Effector memory CD4-positive, alpha-beta T cell (primary cell): ENCODE results near the gene CLEC12A.
"Not testable (repeated sequence)": the region's sequence is repeated elsewhere in the genome, so short reads cannot be mapped to it uniquely, and the experiment has no call there.

Experiments
- DNase-seq, 3 donors: peaks; one replicate each; pipeline ENCODE4 v3.0.0-alpha.2; 2020
- H3K27ac ChIP-seq: 2 replicates; pipeline ENCODE4 v1.7.0; 2013; ENCODE audit warnings: mild to moderate bottlenecking, low read length, moderate library complexity; ENCODE audit not compliant: insufficient read depth, poor library complexity, severe bottlenecking
- H3K27me3 ChIP-seq: replicated peaks from 2 replicates; pipeline ENCODE4 v1.7.0; 2013; ENCODE audit warnings: mild to moderate bottlenecking, low read length; ENCODE audit not compliant: insufficient read depth, control insufficient read depth, poor library complexity, severe bottlenecking
- H3K36me3 ChIP-seq: 2 replicates; pipeline ENCODE4 v1.7.0; 2013; ENCODE audit warnings: mild to moderate bottlenecking, low read length, moderate library complexity; ENCODE audit not compliant: control insufficient read depth, insufficient read depth
- H3K4me1 ChIP-seq: 2 replicates; pipeline ENCODE4 v1.7.0; 2013; ENCODE audit warnings: low read length, mild to moderate bottlenecking; ENCODE audit not compliant: control insufficient read depth, insufficient read depth, poor library complexity, severe bottlenecking
- H3K4me3 ChIP-seq: 2 replicates; pipeline ENCODE4 v1.7.0; 2013; ENCODE audit warnings: low read length, low read depth, mild to moderate bottlenecking; ENCODE audit not compliant: insufficient read depth, poor library complexity, severe bottlenecking
- H3K9me3 ChIP-seq: 2 replicates; pipeline ENCODE4 v1.7.0; 2013; ENCODE audit warnings: mild to moderate bottlenecking, low read length, moderate library complexity; ENCODE audit not compliant: control insufficient read depth

The CLEC12A gene

DNA sequence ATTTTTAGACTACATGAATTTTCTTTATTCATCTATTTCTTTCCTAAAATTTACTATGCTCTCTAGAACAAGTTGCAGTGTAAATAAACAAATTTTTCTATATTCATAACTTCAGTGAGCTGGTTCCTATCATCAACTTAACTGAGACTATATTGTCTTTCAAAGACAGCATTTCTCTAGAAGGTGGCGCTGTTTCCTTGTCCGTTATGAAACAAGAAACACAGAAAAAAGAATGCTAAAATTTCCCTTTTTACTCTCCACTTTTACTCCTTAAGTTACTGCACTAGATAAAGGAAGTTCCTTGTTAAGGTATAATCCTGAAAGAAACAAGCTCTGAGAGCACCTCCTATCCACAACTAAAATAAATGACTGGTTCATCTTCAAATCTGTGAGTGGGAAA lies 30.8 kb upstream of the CLEC12A start:
- no peaks in the 10 kb centered on the region for H3K36me3 ChIP-seq
- DNase-seq, result no peak
- H3K27ac ChIP-seq, result no peak overlapping the region
- H3K4me3 ChIP-seq, result no peak overlapping the region
- no peaks in the 10 kb centered on the region for H3K4me1 ChIP-seq
- H3K27me3 ChIP-seq, result no peaks in the 10 kb centered on the region
- H3K9me3 ChIP-seq, result no peaks in the 10 kb centered on the region

DNA sequence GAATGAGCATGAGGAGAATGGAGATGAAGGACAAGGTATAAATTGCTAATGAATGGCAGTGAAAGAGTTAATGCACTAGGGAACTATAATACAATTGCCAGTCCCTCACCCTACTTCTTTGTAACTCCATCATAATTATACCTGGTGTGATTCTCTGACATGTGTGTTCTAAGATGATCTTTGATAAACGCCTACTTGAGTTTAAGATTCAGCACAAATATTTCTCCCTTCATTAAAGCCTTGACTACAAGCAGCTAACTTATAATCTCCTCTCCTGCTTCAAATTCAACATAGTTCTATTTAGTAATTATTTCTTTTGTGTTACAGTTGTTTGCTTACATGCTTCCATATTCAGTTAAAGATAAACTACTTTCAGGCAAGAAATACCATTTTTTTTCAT lies 29.4 kb upstream of the CLEC12A start:
- DNase-seq, result no peak
- no peaks in the 10 kb centered on the region for H3K27me3 ChIP-seq
- H3K27ac ChIP-seq, result no peak overlapping the region
- no peak overlapping the region for H3K4me3 ChIP-seq
- H3K4me1 ChIP-seq, result no peaks in the 10 kb centered on the region
- H3K36me3 ChIP-seq, result no peaks in the 10 kb centered on the region
- no peaks in the 10 kb centered on the region for H3K9me3 ChIP-seq

DNA sequence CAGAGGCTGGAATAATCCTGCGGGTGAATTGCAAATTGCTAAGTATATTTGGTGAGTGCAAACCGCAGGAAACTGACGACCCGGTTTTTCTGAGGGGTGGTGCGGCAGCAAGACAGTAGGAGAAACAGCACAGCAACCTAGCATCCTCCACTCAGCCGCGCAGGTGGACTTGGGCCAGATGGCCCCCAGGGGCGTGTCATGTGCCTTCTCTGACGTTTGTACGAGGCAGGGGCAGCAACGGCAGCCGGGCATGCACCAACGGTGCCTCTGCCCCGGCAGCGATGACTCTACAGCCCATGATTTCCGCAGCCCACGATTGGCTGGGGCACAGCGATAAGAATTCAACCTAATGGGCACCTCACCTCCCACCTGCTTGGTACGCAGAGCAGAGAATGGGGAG lies 28.0 kb upstream of the CLEC12A start:
- Histone ChIP-seq H3K27me3 (no peaks in the 10 kb centered on the region), H3K9me3 (no peaks in the 10 kb centered on the region), H3K4me1 (no peaks in the 10 kb centered on the region), H3K27ac (no peak overlapping the region), H3K36me3 (no peaks in the 10 kb centered on the region), H3K4me3 (peak overlapping the region; percentile 22)
- DNase-seq, result peak in 1 of 3 donors; percentile 36

DNA sequence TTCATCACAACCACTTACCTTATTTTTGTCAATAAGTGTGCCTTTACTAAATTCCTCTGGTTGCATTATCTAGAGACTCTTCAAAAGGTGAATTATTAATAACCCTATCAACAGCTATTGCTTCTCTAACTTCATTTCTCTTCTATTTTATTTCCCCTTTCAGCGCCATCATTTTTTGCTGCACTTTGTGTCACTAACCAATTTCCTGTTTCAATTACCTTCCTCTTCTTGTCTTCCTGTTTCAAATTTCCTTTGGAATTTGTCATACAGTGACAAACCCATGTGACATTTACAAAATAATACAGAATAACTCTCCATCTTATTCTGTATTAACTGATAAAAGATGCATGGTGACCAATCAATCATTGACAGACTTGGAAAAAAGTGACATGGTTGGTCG lies 26.8 kb upstream of the CLEC12A start:
- no peak for DNase-seq
- H3K4me1 ChIP-seq, result no peaks in the 10 kb centered on the region

DNA sequence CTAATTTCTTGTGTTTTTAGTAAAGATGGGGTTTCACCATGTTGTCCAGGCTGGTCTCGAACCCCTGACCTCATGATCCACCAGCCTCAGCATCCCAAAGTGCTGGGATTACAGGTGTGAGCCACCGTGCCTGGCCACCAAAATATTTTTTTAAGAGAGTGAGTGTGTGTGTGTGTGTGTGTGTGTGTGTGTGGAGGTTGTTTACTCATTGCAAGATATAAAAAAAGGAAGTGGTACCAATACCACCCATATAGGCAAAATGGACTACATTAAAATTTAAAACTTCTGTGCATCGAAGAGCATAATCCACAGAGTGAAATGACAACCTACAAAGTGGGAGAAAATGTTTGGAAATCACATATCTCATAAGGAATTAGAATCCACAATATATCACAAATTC lies 23.5 kb upstream of the CLEC12A start:
- Histone ChIP-seq H3K9me3 (no peaks in the 10 kb centered on the region), H3K4me1 (peaks cover 11% of the 10 kb centered on the region), H3K36me3 (no peaks in the 10 kb centered on the region), H3K27me3 (no peaks in the 10 kb centered on the region), H3K4me3 (no peak overlapping the region), H3K27ac (no peak overlapping the region)
- no peak for DNase-seq

More for the DNA sequence above, 26.8 kb upstream of the CLEC12A start:
- no peaks in the 10 kb centered on the region for H3K27me3 ChIP-seq
- no peaks in the 10 kb centered on the region for H3K9me3 ChIP-seq
- no peaks in the 10 kb centered on the region for H3K36me3 ChIP-seq
- H3K4me3 ChIP-seq, result no peak overlapping the region
- no peak overlapping the region for H3K27ac ChIP-seq

DNA sequence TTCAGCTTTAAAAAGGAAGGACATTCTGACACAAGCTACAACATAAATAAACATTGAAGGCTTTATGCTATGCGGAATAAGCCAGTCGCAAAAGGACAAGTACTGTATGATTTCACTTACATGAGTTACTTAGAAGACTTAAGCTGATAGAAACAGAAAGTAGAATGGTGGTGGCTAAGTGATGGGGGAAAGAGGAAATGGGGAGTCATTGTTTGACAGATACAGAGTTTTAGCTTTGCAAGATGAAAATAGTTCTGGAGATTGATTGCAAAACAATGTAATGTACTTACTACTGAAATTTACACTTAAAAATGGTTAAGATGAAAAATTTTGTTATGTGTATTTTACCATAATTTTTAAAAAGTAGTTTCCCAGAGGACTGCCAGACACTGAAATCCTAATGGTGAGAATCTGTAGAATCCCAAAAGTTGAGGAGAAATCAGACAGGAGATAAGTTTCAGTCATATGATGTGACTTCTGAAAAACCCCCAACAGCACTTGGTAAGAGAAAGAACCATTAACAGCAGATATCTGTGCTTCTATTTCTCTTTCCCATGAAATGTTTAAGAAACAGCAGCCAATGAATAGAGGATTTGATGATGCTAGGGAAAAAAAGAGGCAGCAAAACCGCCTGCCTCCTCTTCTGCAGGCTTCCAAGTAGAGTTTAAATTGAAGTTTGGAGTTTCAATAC lies 22.5 kb upstream of the CLEC12A start:
- no peak for DNase-seq
- Histone ChIP-seq H3K27ac (no peak overlapping the region), H3K27me3 (no peaks in the 10 kb centered on the region), H3K4me3 (no peak overlapping the region), H3K36me3 (no peaks in the 10 kb centered on the region), H3K4me1 (peaks cover 11% of the 10 kb centered on the region), H3K9me3 (no peaks in the 10 kb centered on the region)

DNA sequence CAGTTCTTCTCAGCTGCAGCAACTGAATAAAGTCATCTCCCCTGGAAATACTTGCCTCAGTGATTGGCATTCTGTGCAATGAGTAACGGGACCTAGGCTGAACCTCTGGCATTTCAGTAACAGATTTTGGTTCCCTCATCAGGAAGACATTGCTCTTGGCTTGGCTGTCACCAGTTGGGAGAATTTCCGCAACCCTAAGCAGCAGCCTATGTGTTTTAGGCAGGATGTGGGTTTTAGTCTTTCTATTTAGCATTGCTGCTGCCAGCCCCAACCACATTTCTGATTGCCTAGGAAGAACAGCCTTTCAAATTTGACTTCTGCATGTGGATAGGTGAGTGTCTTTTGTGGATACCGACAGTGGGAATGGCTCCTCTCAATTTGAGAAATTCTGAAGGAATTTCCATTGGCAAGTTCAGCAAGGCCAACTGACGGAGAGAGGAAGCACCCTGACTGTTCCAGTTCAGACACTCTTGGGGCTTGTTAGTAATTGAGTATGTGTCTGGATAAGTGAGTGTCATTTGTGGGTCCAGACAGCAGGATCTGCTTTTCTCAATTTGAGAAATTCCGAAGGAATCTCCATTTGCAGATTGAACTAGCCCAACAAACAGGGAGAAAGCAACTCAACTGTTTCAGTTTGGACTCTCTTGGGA lies 20.1 kb upstream of the CLEC12A start:
- peaks cover 11% of the 10 kb centered on the region for H3K4me1 ChIP-seq
- H3K27me3 ChIP-seq, result no peaks in the 10 kb centered on the region
- H3K27ac ChIP-seq, result no peak overlapping the region
- peak in 2 of 3 donors; percentile 6 to 9 for DNase-seq
- no peaks in the 10 kb centered on the region for H3K9me3 ChIP-seq
- no peaks in the 10 kb centered on the region for H3K36me3 ChIP-seq
- H3K4me3 ChIP-seq, result no peak overlapping the region

DNA sequence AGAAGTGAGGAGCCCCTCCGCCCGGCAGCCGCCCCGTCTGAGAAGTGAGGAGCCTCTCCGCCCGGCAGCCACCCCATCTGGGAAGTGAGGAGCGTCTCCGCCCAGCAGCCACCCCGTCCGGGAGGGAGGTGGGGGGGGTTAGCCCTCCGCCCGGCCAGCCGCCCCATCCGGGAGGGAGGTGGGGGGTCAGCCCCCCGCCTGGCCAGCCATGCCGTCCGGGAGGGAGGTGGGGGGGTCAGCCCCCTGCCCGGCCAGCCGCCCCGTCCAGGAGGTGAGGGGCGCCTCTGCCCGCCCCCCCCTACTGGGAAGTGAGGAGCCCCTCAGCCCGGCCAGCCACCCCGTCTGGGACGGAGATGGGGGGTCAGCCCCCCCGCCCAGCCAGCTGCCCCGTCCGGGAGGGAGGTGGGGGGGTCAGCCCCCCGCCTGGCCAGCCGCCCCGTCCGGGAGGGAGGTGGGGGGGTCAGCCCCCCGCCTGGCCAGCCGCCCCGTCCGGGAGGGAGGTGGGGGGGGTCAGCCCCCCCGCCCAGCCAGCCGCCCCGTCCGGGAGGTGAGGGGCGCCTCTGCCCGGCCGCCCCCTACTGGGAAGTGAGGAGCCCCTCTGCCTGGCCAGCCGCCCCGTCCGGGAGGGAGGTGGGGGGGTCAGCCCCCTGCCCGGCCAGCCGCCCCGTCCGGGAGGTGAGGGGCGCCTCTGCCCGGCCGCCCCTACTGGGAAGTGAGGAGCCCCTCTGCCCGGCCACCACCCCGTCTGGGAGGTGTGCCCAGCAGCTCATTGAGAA lies 18.1 kb upstream of the CLEC12A start:
- DNase-seq, H3K36me3 ChIP-seq: not testable (repeated sequence)

DNA sequence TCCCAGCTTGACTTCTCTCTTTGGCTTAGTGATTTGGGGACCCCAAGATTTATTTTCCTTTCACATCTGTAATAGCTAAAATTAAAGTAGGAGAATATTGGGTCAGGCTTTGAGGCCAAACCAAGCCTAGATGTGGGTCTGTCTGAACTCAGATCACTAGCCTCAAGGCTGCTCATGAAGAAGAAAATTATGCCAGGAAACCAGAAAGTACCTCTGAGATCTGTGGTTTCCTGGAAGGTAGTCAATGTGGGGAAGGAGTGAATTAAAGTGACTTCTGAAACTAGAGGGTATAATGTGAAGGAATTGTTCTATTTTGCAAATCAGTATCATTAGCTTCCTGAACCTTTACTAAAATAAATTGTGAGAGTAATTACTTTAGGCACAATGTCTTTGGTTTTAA lies 13.4 kb upstream of the CLEC12A start:
- no peaks in the 10 kb centered on the region for H3K9me3 ChIP-seq
- no peaks in the 10 kb centered on the region for H3K27me3 ChIP-seq
- H3K4me1 ChIP-seq, result peaks cover 4% of the 10 kb centered on the region
- DNase-seq, result no peak
- no peaks in the 10 kb centered on the region for H3K36me3 ChIP-seq
- no peak overlapping the region for H3K4me3 ChIP-seq
- no peak overlapping the region for H3K27ac ChIP-seq

More for the DNA sequence above, 18.1 kb upstream of the CLEC12A start:
- not testable (repeated sequence) for H3K4me3 ChIP-seq, H3K27ac ChIP-seq, H3K27me3 ChIP-seq, H3K9me3 ChIP-seq
- H3K4me1 ChIP-seq, result peaks cover 16% of the 10 kb centered on the region

DNA sequence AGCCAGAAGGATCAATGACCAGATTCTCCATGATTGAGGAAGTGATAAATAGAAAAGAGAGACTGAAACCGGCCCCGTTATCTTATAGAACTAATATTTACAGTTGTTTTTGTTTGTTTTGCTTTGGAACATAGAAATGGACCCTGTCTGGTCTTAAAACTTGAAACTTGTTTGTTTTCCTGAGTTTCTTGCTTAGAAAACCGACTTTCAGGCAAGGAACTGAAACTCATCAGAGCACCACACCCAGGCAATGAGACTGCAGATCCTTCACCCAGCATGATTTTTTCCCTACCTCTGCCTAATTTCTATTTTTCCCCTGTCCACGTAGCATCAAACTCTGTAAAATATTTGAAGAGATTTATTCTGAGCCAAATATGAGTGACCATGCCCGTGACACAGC lies 10.6 kb upstream of the CLEC12A start:
- Histone ChIP-seq H3K27me3 (no peaks in the 10 kb centered on the region), H3K4me3 (no peak overlapping the region), H3K9me3 (no peaks in the 10 kb centered on the region), H3K36me3 (no peaks in the 10 kb centered on the region), H3K27ac (no peak overlapping the region), H3K4me1 (peaks cover 4% of the 10 kb centered on the region)
- no peak for DNase-seq
